ENCODE measurements around the gene NELL2. TPM values are rescaled to one million over a fixed set of nuclear protein-coding genes. Genes with fewer than 3 reads are reported as not detected.

The NELL2 gene
- total and polyA plus RNA-seq, 2 donors from 2014 or later: 0.30 to 3.3 TPM

- intact Hi-C loops (cut with DNase I): no loop called here
- Histone ChIP-seq H3K9ac (ENCODE audit: low read length in 3 of 3) (no peak overlapping the region), H3K9me3 (ENCODE audit: control insufficient read depth in 2 of 3, insufficient read depth in 1 of 3, low read length in 3 of 3) (no peaks in the 10 kb centered on the region), H3K27ac (ENCODE audit: low read depth in 2 of 2, low read length in 2 of 2) (no peak overlapping the region), H3K27me3 (ENCODE audit: control insufficient read depth, insufficient read depth, low read length) (no peaks in the 10 kb centered on the region), H3K4me3 (ENCODE audit: low read length in 3 of 3) (no peak overlapping the region), H3K36me3 (ENCODE audit: control insufficient read depth in 2 of 3, insufficient read depth in 3 of 3, low read length in 3 of 3) (no peaks in the 10 kb centered on the region), H3K4me1 (ENCODE audit: control insufficient read depth in 2 of 3, insufficient read depth in 2 of 3, low read depth in 1 of 3, low read length in 3 of 3) (no peaks in the 10 kb centered on the region)
- FAIRE-seq: no peak
- DNase-seq: no peak
- no peak for TF ChIP-seq CTCF (IDR thresholded peaks at IDR 0.05; ENCODE audit: borderline replicate concordance, extremely low read depth, insufficient read depth)
These were observed 166.9 kb downstream of the NELL2 start for GRCh38 chr12:44709166-44709565.

GRCh38 chr12:44708218-44708617, 167.9 kb downstream of the NELL2 start:
- Histone ChIP-seq H3K36me3 (ENCODE audit: control insufficient read depth in 2 of 3, insufficient read depth in 3 of 3, low read length in 3 of 3) (no peaks in the 10 kb centered on the region), H3K27me3 (ENCODE audit: control insufficient read depth, insufficient read depth, low read length) (no peaks in the 10 kb centered on the region), H3K27ac (ENCODE audit: low read depth in 2 of 2, low read length in 2 of 2) (no peak overlapping the region), H3K4me1 (ENCODE audit: control insufficient read depth in 2 of 3, insufficient read depth in 2 of 3, low read depth in 1 of 3, low read length in 3 of 3) (no peaks in the 10 kb centered on the region), H3K9me3 (ENCODE audit: control insufficient read depth in 2 of 3, insufficient read depth in 1 of 3, low read length in 3 of 3) (no peaks in the 10 kb centered on the region), H3K9ac (ENCODE audit: low read length in 3 of 3) (no peak overlapping the region), H3K4me3 (ENCODE audit: low read length in 3 of 3) (no peak overlapping the region)
- intact Hi-C loops (cut with DNase I): no loop called here
- FAIRE-seq: no peak
- no peak for TF ChIP-seq CTCF (IDR thresholded peaks at IDR 0.05; ENCODE audit: borderline replicate concordance, extremely low read depth, insufficient read depth)
- no peak for DNase-seq

- Histone ChIP-seq H3K9me3 (ENCODE audit: control insufficient read depth in 2 of 3, insufficient read depth in 1 of 3, low read length in 3 of 3) (no peaks in the 10 kb centered on the region), H3K9ac (ENCODE audit: low read length in 3 of 3) (no peak overlapping the region), H3K27me3 (ENCODE audit: control insufficient read depth, insufficient read depth, low read length) (no peaks in the 10 kb centered on the region), H3K4me1 (ENCODE audit: control insufficient read depth in 2 of 3, insufficient read depth in 2 of 3, low read depth in 1 of 3, low read length in 3 of 3) (no peaks in the 10 kb centered on the region), H3K27ac (ENCODE audit: low read depth in 2 of 2, low read length in 2 of 2) (no peak overlapping the region), H3K36me3 (ENCODE audit: control insufficient read depth in 2 of 3, insufficient read depth in 3 of 3, low read length in 3 of 3) (no peaks in the 10 kb centered on the region), H3K4me3 (ENCODE audit: low read length in 3 of 3) (no peak overlapping the region)
- no peak for FAIRE-seq
- intact Hi-C loops (cut with DNase I): no loop called here
- no peak for TF ChIP-seq CTCF (IDR thresholded peaks at IDR 0.05; ENCODE audit: borderline replicate concordance, extremely low read depth, insufficient read depth)
- DNase-seq: no peak
These were observed 172.8 kb downstream of the NELL2 start for GRCh38 chr12:44703182-44703910.

- no peak for TF ChIP-seq CTCF (IDR thresholded peaks at IDR 0.05; ENCODE audit: borderline replicate concordance, extremely low read depth, insufficient read depth)
- Histone ChIP-seq H3K9ac (ENCODE audit: low read length in 3 of 3) (no peak overlapping the region), H3K27me3 (ENCODE audit: control insufficient read depth, insufficient read depth, low read length) (no peaks in the 10 kb centered on the region), H3K9me3 (ENCODE audit: control insufficient read depth in 2 of 3, insufficient read depth in 1 of 3, low read length in 3 of 3) (no peaks in the 10 kb centered on the region), H3K36me3 (ENCODE audit: control insufficient read depth in 2 of 3, insufficient read depth in 3 of 3, low read length in 3 of 3) (no peaks in the 10 kb centered on the region), H3K4me3 (ENCODE audit: low read length in 3 of 3) (no peak overlapping the region), H3K27ac (ENCODE audit: low read depth in 2 of 2, low read length in 2 of 2) (no peak overlapping the region), H3K4me1 (ENCODE audit: control insufficient read depth in 2 of 3, insufficient read depth in 2 of 3, low read depth in 1 of 3, low read length in 3 of 3) (no peaks in the 10 kb centered on the region)
- intact Hi-C loops (cut with DNase I): no loop called here
- DNase-seq (no peak), FAIRE-seq (no peak)
These were observed 178.6 kb downstream of the NELL2 start for GRCh38 chr12:44697511-44697910.
